Epithelial cell of esophagus (primary cell): ENCODE results near the gene UBE2D2.
"Not testable (repeated sequence)": the region's sequence is repeated elsewhere in the genome, so short reads cannot be mapped to it uniquely, and the experiment has no call there.

ENCODE experiments used
- DNase-seq: peaks from one replicate; pipeline ENCODE4 v3.0.0; 2010; ENCODE audit warnings: low read depth
- H3K4me3 ChIP-seq: 2 replicates; pipeline ENCODE4 v1.5.1; 2011; ENCODE audit warnings: mild to moderate bottlenecking, low read length, control low read depth
- CTCF ChIP-seq: IDR thresholded peaks from 2 replicates; pipeline ENCODE4 v1.5.1; 2011; ENCODE audit warnings: low read depth, mild to moderate bottlenecking, low read length, control low read depth, inconsistent platforms; ENCODE audit not compliant: insufficient read depth; ENCODE audit errors: missing control alignments

UBE2D2 gene

GRCh38 chr5:139523635-139524445 lies 37.3 kb upstream of the UBE2D2 start:
- DNase-seq, result no peak
- H3K4me3 ChIP-seq, result no peak overlapping the region
- TF ChIP-seq CTCF, result no peak

GRCh38 chr5:139524446-139524845 lies 36.7 kb upstream of the UBE2D2 start:
- TF ChIP-seq CTCF, result no peak
- no peak overlapping the region for H3K4me3 ChIP-seq
- no peak for DNase-seq

- no peak for TF ChIP-seq CTCF
- no peak for DNase-seq
- H3K4me3 ChIP-seq, result no peak overlapping the region
Measured at GRCh38 chr5:139524940-139525585, 36.1 kb upstream of the UBE2D2 start.

GRCh38 chr5:139525586-139526308 lies 35.4 kb upstream of the UBE2D2 start:
- DNase-seq, H3K4me3 ChIP-seq: not testable (repeated sequence)

GRCh38 chr5:139526309-139527089 lies 34.6 kb upstream of the UBE2D2 start:
- not testable (repeated sequence) for DNase-seq, H3K4me3 ChIP-seq

DNA sequence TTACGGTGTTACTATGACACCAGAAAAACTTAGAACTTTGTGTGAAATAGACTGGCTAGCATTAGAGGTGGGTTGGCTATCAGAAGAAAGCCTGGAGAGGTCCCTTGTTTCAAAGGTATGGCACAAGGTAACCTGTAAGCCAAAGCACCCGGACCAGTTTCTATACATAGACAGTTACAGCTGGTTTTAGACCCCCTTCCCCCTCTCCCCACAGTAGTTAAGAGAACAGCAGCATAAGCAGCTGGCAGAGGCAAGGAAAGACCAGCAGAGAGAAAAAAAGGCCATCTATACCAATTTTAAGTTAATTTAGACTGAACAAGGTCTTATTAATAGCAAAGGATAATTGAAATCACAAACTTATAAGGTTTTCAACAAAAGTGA lies 34.1 kb upstream of the UBE2D2 start:
- not testable (repeated sequence) for H3K4me3 ChIP-seq, DNase-seq

GRCh38 chr5:139527896-139528467 lies 33.2 kb upstream of the UBE2D2 start:
- H3K4me3 ChIP-seq, DNase-seq: not testable (repeated sequence)

DNA sequence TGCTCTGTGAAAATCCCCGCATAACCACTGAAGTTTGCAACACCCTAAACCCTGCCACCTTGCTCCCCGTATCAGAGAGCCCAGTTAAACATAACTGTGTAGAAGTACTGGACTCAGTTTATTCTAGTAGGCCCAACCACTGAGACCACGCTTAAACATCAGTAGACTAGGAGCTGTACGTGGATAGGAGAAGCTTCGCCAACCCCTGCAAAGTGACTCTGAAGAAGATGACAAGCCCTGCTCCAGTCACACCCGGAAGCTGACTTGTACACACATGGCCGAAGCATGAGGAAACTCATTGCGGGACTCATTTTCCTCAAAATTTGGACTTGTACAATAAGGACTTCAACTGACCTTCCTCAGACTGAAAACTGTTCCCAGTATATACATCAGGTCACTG lies 32.4 kb upstream of the UBE2D2 start:
- DNase-seq, H3K4me3 ChIP-seq: not testable (repeated sequence)

DNA sequence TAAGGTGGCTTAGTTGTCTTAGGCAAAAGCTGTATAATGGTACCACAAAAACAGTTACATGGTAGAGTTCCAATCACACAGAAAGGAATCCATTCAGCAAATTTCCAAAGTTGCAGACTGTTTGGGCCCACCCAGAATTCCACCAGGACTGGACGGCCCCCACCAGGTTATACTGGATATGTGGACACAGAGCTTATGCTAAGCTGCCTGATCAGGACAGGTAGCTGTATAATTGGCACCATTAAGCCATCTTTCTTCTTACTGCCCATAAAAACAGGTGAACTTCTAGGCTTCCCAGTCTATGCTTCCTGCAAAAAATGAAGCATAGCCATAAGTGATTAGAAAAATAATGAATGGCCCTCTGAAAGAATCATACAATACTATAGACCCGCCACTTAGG lies 31.1 kb upstream of the UBE2D2 start:
- DNase-seq, H3K4me3 ChIP-seq: not testable (repeated sequence)
